Activated CD4-positive, alpha-beta memory T cell treated with anti-CD3 and anti-CD28 coated beads, Interleukin-2, amount 10 ng/mL, durations not matched to agents 7 days and 5 days (primary cell): ENCODE results near the gene SKI. TPM values are rescaled to one million over a fixed set of nuclear protein-coding genes. Genes with fewer than 3 reads are reported as not detected.

ENCODE experiments used
- CTCF ChIA-PET: fragments of 350-600 bp; sonication (Branson Sonifier 250); formaldehyde crosslinking; loops from one replicate; lab custom pipeline; 2021; ENCODE audit warnings: antibody characterized with exemption, inconsistent platforms; lab: Charles Lee
- POLR2A ChIA-PET: fragments of 350-600 bp; sonication (Branson Sonifier 250); formaldehyde crosslinking; loops from one replicate; lab custom pipeline; 2021; ENCODE audit warnings: antibody characterized with exemption; lab: Charles Lee
- DNase-seq: peaks from one replicate; pipeline ENCODE4 v3.0.0-alpha.2; 2020
- H3K27ac Mint-ChIP-seq: one replicate; pipeline ENCODE4 v1.8.0; 2021; ENCODE audit warnings: mild to moderate bottlenecking, mixed read lengths
- H3K27me3 Mint-ChIP-seq: one replicate; pipeline ENCODE4 v1.8.0; 2021; ENCODE audit warnings: mixed read lengths
- H3K36me3 Mint-ChIP-seq: one replicate; pipeline ENCODE4 v1.8.0; 2021; ENCODE audit warnings: low read depth, mixed read lengths
- H3K4me1 Mint-ChIP-seq: one replicate; pipeline ENCODE4 v1.8.0; 2021; ENCODE audit warnings: mixed read lengths
- H3K4me3 Mint-ChIP-seq: one replicate; pipeline ENCODE4 v1.8.0; 2021; ENCODE audit warnings: mild to moderate bottlenecking, mixed read lengths
- H3K9me3 Mint-ChIP-seq: one replicate; pipeline ENCODE4 v1.8.0; 2021; ENCODE audit warnings: mixed read lengths
- total RNA-seq, 2 experiments: library from RNA; stranded (reverse); gene quantifications; one replicate each; pipeline ENCODE4 v1.2.3, GENCODE V29; 2021

SKI gene
- total RNA-seq, 2 experiments from 2014 or later: 58.0 to 61.5 TPM

DNA sequence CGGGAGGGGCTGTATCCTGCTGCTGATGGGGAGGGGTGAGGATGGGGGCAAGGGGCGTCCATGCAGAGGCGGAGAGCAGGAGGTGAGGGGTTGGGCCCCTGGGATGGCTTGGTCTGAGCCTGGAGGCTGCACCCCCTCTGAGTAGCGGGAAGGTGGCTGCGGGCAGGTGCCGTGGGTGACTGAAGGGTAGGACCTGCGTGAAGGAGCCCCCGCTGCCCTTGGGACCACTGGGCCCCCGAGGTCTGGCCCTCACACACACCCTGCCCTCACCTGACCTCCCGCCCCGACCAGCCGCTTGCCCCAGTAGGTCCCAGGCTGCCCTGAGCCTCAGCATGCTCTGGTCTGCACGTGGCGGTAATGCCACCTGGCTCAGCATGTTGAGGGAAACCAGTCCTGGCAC, 12.8 kb upstream of the SKI start:
- DNase-seq: no peak
- Mint-ChIP-seq H3K27ac (no peak overlapping the region), H3K27me3 (peaks cover 7% of the 10 kb centered on the region), H3K9me3 (no peaks in the 10 kb centered on the region), H3K36me3 (no peaks in the 10 kb centered on the region), H3K4me3 (no peak overlapping the region), H3K4me1 (peaks cover 10% of the 10 kb centered on the region)
- ChIA-PET CTCF (no interaction called here), POLR2A (no interaction called here)

- Mint-ChIP-seq H3K27ac (no peak overlapping the region), H3K4me1 (peaks cover 10% of the 10 kb centered on the region), H3K9me3 (no peaks in the 10 kb centered on the region), H3K27me3 (peaks cover 7% of the 10 kb centered on the region), H3K4me3 (no peak overlapping the region), H3K36me3 (no peaks in the 10 kb centered on the region)
- DNase-seq: no peak
- POLR2A ChIA-PET: interaction anchor here (1.0 kb wide), 1 partner anchor 12 kb away, joined by 3 read pairs; the partner anchor contains the start of gene SKI
- CTCF ChIA-PET: interaction anchor here (1.6 kb wide), 1 partner anchor 18 kb away, joined by 3 read pairs; no protein-coding TSS in a partner anchor
Observed at GRCh38 chr1:2215909-2216766, 12.0 kb upstream of the SKI start.

GRCh38 chr1:2216767-2217058, 11.4 kb upstream of the SKI start:
- CTCF ChIA-PET: interaction anchor here (1.6 kb wide), 1 partner anchor 18 kb away, joined by 3 read pairs; no protein-coding TSS in a partner anchor
- DNase-seq: no peak

GRCh38 chr1:2221271-2221670, 6.8 kb upstream of the SKI start:
- POLR2A ChIA-PET: no interaction called here
- CTCF ChIA-PET: interaction anchor here (0.9 kb wide), 1 partner anchor 160 kb away, joined by 3 read pairs; no protein-coding TSS in a partner anchor
- Mint-ChIP-seq H3K27ac (no peak overlapping the region), H3K36me3 (no peaks in the 10 kb centered on the region), H3K4me1 (peaks cover 4% of the 10 kb centered on the region), H3K9me3 (no peaks in the 10 kb centered on the region), H3K4me3 (no peak overlapping the region), H3K27me3 (peaks cover 11% of the 10 kb centered on the region)
- DNase-seq: no peak

More at GRCh38 chr1:2216767-2217058, 11.4 kb upstream of the SKI start:
- Mint-ChIP-seq H3K36me3 (no peaks in the 10 kb centered on the region), H3K4me1 (peaks cover 10% of the 10 kb centered on the region), H3K27me3 (peaks cover 10% of the 10 kb centered on the region), H3K9me3 (no peaks in the 10 kb centered on the region), H3K4me3 (no peak overlapping the region), H3K27ac (no peak overlapping the region)
- POLR2A ChIA-PET: interaction anchor here (0.7 to 1.0 kb wide), 2 partner anchors 11 to 17 kb away, joined by 3 read pairs; partner anchors contain the start of gene SKI

DNA sequence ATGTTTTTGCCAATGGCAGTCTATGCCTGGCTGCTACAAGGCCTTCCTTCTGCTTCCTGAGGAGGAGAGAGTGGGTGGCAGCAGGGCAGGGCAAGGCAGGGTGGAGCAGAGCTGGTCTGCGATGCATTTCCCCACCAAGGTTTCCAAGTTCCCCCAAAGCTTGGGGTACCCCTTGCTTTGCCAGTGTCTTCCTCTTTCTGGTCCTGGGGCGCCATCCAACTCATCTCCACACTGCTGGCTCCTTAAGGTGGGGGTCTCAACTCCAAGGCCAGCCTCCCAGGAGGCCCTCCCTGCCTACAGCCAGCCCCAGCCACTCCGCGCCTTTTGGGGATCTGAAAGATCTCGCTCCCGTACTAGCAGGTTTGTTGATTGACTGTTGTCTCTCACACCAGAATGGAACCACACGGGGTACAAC, 3.9 kb upstream of the SKI start:
- Mint-ChIP-seq H3K27ac (no peak overlapping the region), H3K4me1 (peaks cover 4% of the 10 kb centered on the region), H3K27me3 (peaks cover 6% of the 10 kb centered on the region), H3K4me3 (no peak overlapping the region), H3K9me3 (no peaks in the 10 kb centered on the region), H3K36me3 (peaks cover 4% of the 10 kb centered on the region)
- ChIA-PET CTCF (no interaction called here), POLR2A (no interaction called here)
- DNase-seq: no peak

- Mint-ChIP-seq H3K36me3 (peaks cover 10% of the 10 kb centered on the region), H3K4me3 (no peak overlapping the region), H3K27ac (no peak overlapping the region), H3K9me3 (no peaks in the 10 kb centered on the region), H3K27me3 (peaks cover 6% of the 10 kb centered on the region), H3K4me1 (peaks cover 4% of the 10 kb centered on the region)
- no peak for DNase-seq
- ChIA-PET CTCF (interaction anchor here (1.0 kb wide), 2 partner anchors 36 to 157 kb away, joined by 3 to 7 read pairs; no protein-coding TSS in a partner anchor), POLR2A (interaction anchor here (1.3 kb wide), 1 partner anchor 10 kb away, joined by 4 read pairs; no protein-coding TSS in a partner anchor)
Observed at GRCh38 chr1:2224631-2225428, 3.3 kb upstream of the SKI start.

DNA sequence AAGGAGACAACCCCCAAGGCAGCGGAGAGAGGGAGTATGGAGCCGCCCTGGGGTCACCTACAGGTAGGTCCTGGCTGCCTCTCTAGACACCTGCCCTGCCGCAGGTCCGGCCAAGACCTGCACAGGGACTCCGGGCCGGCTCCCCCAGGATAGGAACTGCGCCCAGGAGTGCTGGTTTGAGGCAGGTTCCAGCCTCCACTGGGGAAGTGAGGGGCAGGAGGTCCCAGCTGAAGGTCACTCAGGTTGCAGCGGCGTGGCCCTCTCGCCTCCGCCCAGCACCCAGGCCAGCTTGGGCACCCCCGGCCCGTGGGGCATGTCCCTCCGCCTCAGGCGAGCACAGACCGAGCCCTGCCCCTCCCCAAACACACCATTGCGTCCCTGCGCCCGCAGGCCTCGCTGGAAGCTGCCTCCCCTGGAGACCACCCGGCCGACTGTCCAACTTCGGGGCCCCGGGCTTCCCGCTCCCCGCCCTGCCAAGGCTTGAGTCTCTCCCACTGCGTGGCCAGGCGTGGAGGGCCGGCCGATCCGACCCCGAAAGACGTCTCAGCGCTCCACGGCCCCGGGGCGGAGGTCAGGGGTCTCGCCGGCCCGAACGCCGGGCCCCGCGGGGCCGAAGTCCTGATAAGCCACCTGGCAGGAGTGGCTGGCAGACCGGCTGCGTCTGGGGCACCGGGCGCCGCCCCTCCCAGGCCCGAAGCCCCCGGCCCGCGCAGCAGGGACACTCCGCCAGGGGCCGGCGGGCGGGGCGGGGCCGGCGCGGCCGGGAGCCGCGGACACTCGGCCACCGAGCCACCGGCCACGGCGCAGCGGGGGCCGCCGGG, 1.4 kb upstream of the SKI start:
- ChIA-PET CTCF (no interaction called here), POLR2A (interaction anchor here (1.0 to 9.1 kb wide), 4 partner anchors 64 to 161 kb away, joined by 4 to 148 read pairs (median 4); no protein-coding TSS in a partner anchor)
- peak overlapping the region; percentile 65 for H3K27ac Mint-ChIP-seq
- peaks cover 3% of the 10 kb centered on the region for H3K27me3 Mint-ChIP-seq
- H3K4me1 Mint-ChIP-seq: peaks cover 9% of the 10 kb centered on the region
- no peak for DNase-seq
- peak overlapping the region; percentile 71 for H3K4me3 Mint-ChIP-seq
- H3K36me3 Mint-ChIP-seq: peaks cover 29% of the 10 kb centered on the region
- H3K9me3 Mint-ChIP-seq: no peaks in the 10 kb centered on the region

- H3K4me3 Mint-ChIP-seq: peak overlapping the region; percentile 71
- peaks cover 17% of the 10 kb centered on the region for H3K4me1 Mint-ChIP-seq
- H3K36me3 Mint-ChIP-seq: peaks cover 33% of the 10 kb centered on the region
- ChIA-PET POLR2A (interaction anchor here (0.6 to 9.1 kb wide), 14 partner anchors 8 to 160 kb away, joined by 3 to 148 read pairs (median 4); partner anchors contain the start of gene FAAP20), CTCF (interaction anchor here (0.6 to 2.5 kb wide), 2 partner anchors 33 to 154 kb away, joined by 4 to 7 read pairs; partner anchors contain the start of gene FAAP20)
- H3K9me3 Mint-ChIP-seq: no peaks in the 10 kb centered on the region
- peaks cover 3% of the 10 kb centered on the region for H3K27me3 Mint-ChIP-seq
- H3K27ac Mint-ChIP-seq: peak overlapping the region; percentile 63
- peak; percentile 97 for DNase-seq
Observed at GRCh38 chr1:2227346-2228156, 568 bp upstream of the SKI start.

GRCh38 chr1:2228694-2229036, 546 bp downstream of the SKI start:
- Mint-ChIP-seq H3K27ac (peak overlapping the region; percentile 92), H3K4me1 (peaks cover 27% of the 10 kb centered on the region), H3K9me3 (no peaks in the 10 kb centered on the region), H3K4me3 (peak overlapping the region; percentile 98), H3K36me3 (peaks cover 40% of the 10 kb centered on the region), H3K27me3 (peaks cover 3% of the 10 kb centered on the region)
- no peak for DNase-seq
- ChIA-PET POLR2A (interaction anchor here (0.8 to 9.5 kb wide), 19 partner anchors 15 to 318 kb away, joined by 3 to 148 read pairs (median 8); partner anchors contain the start of genes FAAP20, MORN1 and RER1), CTCF (interaction anchor here (1.1 to 2.5 kb wide), 6 partner anchors 34 to 153 kb away, joined by 3 to 16 read pairs (median 7); partner anchors contain the start of gene FAAP20)

DNA sequence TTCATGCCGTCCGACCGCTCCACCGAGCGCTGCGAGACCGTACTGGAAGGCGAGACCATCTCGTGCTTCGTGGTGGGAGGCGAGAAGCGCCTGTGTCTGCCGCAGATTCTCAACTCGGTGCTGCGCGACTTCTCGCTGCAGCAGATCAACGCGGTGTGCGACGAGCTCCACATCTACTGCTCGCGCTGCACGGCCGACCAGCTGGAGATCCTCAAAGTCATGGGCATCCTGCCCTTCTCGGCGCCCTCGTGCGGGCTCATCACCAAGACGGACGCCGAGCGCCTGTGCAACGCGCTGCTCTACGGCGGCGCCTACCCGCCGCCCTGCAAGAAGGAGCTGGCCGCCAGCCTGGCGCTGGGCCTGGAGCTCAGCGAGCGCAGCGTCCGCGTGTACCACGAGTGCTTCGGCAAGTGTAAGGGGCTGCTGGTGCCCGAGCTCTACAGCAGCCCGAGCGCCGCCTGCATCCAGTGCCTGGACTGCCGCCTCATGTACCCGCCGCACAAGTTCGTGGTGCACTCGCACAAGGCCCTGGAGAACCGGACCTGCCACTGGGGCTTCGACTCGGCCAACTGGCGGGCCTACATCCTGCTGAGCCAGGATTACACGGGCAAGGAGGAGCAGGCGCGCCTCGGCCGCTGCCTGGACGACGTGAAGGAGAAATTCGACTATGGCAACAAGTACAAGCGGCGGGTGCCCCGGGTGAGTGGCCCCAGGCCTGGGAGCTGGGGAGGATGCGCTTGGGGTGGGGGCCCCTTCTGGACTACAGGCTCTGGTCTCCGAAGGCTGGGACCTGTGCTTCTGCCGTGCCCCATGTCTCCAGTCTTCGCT, 1.1 kb downstream of the SKI start:
- CTCF ChIA-PET: interaction anchor here (0.8 to 2.5 kb wide), 8 partner anchors 34 to 153 kb away, joined by 3 to 16 read pairs (median 6); partner anchors contain the start of gene FAAP20
- DNase-seq: peak; percentile 70

More for the DNA sequence above, 1.1 kb downstream of the SKI start:
- peaks cover 3% of the 10 kb centered on the region for H3K27me3 Mint-ChIP-seq
- peaks cover 33% of the 10 kb centered on the region for H3K4me1 Mint-ChIP-seq
- H3K9me3 Mint-ChIP-seq: no peaks in the 10 kb centered on the region
- POLR2A ChIA-PET: interaction anchor here (0.8 to 9.5 kb wide), 22 partner anchors 14 to 327 kb away, joined by 3 to 148 read pairs (median 8); partner anchors contain the start of genes FAAP20, MORN1, RER1 and TNFRSF14
- H3K36me3 Mint-ChIP-seq: peaks cover 42% of the 10 kb centered on the region
- peak overlapping the region; percentile 92 for H3K27ac Mint-ChIP-seq
- H3K4me3 Mint-ChIP-seq: peak overlapping the region; percentile 98
